Pancreas (tissue), 10 donors: Measurements from ENCODE around the gene SEC22A. TPM values are rescaled to one million over a fixed set of nuclear protein-coding genes. Genes with fewer than 3 reads are reported as not detected.

Experiments
- ATAC-seq, 4 donors: fragments of 200-7000 bp; cut with Tn5 transposase; one replicate each; pipeline versions ENCODE4 v1.8.0 to v1.9.1; 2020; ENCODE audit warnings: mild to moderate bottlenecking in 4 of 4, moderate library complexity in 4 of 4
- DNase-seq, 6 donors: peaks; one replicate each; pipeline ENCODE4 v3.0.0-alpha.2; 2020
- FAIRE-seq: peaks from 2 replicates; lab custom pipeline; 2012; peaks lifted over from hg19 to GRCh38; lab: Jason Lieb, UNC
- H3K27ac ChIP-seq, 4 donors: fragments of 200-600 bp; sonication (generic); 1 replicate in 3 of 4; 2 replicates in 1 of 4; pipeline versions ENCODE4 v1.5.0 to v1.8.0; 2020
- H3K27me3 ChIP-seq, 4 donors: fragments of 200-600 bp; one replicate each; pipeline ENCODE4 v1.8.0; 2021
- H3K36me3 ChIP-seq, 3 donors: fragments of 200-600 bp; sonication (generic) in 1 of 3; one replicate each; pipeline versions ENCODE4 v1.5.0 to v1.8.0; 2020 to 2021
- H3K4me1 ChIP-seq, 3 donors: fragments of 200-600 bp; one replicate each; pipeline ENCODE4 v1.8.0; 2021
- H3K4me3 ChIP-seq, 4 donors: fragments of 200-600 bp; sonication (generic) in 2 of 4; one replicate each; pipeline versions ENCODE4 v1.5.0 to v1.8.0; 2020 to 2021
- H3K9me3 ChIP-seq, 4 donors: fragments of 200-600 bp; one replicate each; pipeline ENCODE4 v1.8.0; 2021
- WGBS, 2 donors: extraction: QIAGEN DNeasy Blood & Tissue Kit; methylation state at CpG; one replicate each; pipeline ENCODE4 v1.1.7; 2013; 5-methylcytosine and 5-hydroxymethylcytosine counted together
- intact Hi-C, 3 donors: fragments of 100-400 bp; cut with DNase I; formaldehyde crosslinking; loops; one replicate each; pipeline versions ENCODE4 v1.11.1 to v1.14.2; 2022
- polyA plus RNA-seq, 2 donors: library from polyadenylated mRNA; stranded (reverse); fragments of 200-250 nt; gene quantifications; one replicate each; pipeline ENCODE4 v1.2.3, GENCODE V29; 2013
- total RNA-seq, 6 donors: library from RNA; stranded (reverse); fragmentation: NEBNext Ultra II Directional in 4 of 6; extraction: Animal tissue kit (Norgen Biotek cat#: 25700) in 4 of 6; gene quantifications; one replicate each; pipeline versions ENCODE4 v1.2.1 to v1.2.4, GENCODE V29; 2021 to 2023
- TF ChIP-seq, protein P1 (sequence below), 4 donors: fragments of 200-600 bp; sonication (generic) in 3 of 4; IDR thresholded peaks; one replicate each; pipeline versions ENCODE4 v1.5.0 to v1.8.0; 2021; ENCODE audit warnings: antibody characterized with exemption in 4 of 4
- donor health status: healthy with polysubstance abuse.
- donor health status: DM: no; HTN: no; CAD: no; lungs with moderate emphysema.
- donor health status: DM: no; HTN: no; CAD: no.
- donor health status: control.
- donor health status: control.
- donor health status: Bipolar disorder and iron deficiency.
- donor health status: DM: yes; HTN: yes; CAD: no.
- donor health status: DM: no; HTN: no; CAD: no.
- donor health status: DM: no; HTN: no; CAD: no.
- donor health status: DM: yes; HTN: yes; CAD: no.

Gene SEC22A
- total and polyA plus RNA-seq, 8 donors = 3.3 to 12.5 (median 7.2) TPM

GRCh38 chr3:123271466-123272159, 69.9 kb downstream of the SEC22A start:
- WGBS, 2 donors = 54 to 58% methylated on average over 5 of the region's 5 CpGs
- ATAC-seq (peak in 3 of 4 donors; percentile 49 to 60 (median 55)), DNase-seq (no peak), FAIRE-seq (no peak)
- TF ChIP-seq, protein P1, sequence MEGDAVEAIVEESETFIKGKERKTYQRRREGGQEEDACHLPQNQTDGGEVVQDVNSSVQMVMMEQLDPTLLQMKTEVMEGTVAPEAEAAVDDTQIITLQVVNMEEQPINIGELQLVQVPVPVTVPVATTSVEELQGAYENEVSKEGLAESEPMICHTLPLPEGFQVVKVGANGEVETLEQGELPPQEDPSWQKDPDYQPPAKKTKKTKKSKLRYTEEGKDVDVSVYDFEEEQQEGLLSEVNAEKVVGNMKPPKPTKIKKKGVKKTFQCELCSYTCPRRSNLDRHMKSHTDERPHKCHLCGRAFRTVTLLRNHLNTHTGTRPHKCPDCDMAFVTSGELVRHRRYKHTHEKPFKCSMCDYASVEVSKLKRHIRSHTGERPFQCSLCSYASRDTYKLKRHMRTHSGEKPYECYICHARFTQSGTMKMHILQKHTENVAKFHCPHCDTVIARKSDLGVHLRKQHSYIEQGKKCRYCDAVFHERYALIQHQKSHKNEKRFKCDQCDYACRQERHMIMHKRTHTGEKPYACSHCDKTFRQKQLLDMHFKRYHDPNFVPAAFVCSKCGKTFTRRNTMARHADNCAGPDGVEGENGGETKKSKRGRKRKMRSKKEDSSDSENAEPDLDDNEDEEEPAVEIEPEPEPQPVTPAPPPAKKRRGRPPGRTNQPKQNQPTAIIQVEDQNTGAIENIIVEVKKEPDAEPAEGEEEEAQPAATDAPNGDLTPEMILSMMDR (IDR thresholded peaks at IDR 0.05) = no peak
- Histone ChIP-seq H3K27me3 (no peaks in the 10 kb centered on the region), H3K27ac (peak overlapping the region in 1 of 4 donors; percentile 0), H3K9me3 (no peaks in the 10 kb centered on the region), H3K36me3 (no peaks in the 10 kb centered on the region), H3K4me1 (peaks cover 0 to 7% (median 6%) of the 10 kb centered on the region in 3 donors), H3K4me3 (no peak overlapping the region)
- intact Hi-C loops = no loop called here

DNA sequence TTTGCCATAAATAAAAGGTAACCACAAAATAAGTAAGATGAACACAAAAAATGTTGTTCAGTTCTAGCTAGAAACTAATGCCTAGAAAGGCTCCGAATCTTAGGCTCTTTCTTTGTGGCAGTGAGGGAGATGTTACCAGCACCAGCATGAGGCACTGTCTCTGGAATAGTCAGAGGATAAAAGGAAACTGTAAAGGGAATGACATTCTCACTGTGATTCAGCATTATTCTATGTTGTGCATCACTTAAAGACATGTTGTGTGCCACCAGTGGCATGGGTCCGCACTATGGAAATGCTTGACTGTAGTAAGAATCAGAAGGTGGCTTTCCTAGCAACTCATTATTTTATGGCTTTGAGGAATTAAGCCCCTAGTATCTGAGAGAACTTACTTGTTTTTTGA, 70.8 kb downstream of the SEC22A start:
- FAIRE-seq (no peak), DNase-seq (no peak), ATAC-seq (no peak)
- H3K4me3 ChIP-seq = no peak overlapping the region
- TF ChIP-seq, protein P1 (IDR thresholded peaks at IDR 0.05) = no peak
- H3K36me3 ChIP-seq = no peaks in the 10 kb centered on the region
- 96 to 100% methylated on average over 2 of the region's 2 CpGs for WGBS, 2 donors
- no peak overlapping the region for H3K27ac ChIP-seq
- no peaks in the 10 kb centered on the region for H3K9me3 ChIP-seq
- peaks cover 0 to 7% (median 6%) of the 10 kb centered on the region in 3 donors for H3K4me1 ChIP-seq
- H3K27me3 ChIP-seq = no peaks in the 10 kb centered on the region
- intact Hi-C loops = no loop called here

GRCh38 chr3:123275691-123276090, 73.9 kb downstream of the SEC22A start:
- ATAC-seq = no peak

DNA sequence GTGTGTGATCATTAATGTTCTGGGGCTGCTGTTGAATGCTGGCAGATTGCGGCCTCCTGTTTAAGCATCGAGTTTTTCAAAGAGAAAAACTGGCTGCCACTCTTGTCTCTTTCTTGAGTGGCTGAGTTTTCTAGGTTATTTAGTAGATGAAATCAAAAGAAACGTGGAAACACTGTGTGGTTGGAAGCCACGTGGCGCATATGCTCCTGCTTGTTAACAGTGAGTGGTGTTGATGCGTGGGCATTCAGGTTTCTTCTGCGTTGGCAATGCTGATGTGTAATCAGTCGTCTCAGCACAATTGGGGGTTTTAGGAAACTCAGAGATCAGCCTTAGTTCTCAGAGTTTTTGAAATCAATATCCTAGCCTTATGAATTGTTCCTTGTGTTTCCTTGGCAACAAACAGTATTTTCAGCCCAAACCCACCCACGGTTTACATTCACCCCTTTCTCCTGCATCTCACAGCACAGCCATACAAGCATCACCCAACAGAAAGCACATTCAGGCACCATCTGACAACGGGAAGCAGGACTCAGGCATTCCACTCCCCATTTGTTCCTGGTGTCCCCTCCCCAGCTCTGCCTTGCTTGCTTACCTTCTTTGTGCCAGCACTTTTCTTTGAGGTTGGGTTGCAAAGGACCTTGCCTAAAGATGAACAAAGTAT, 74.7 kb downstream of the SEC22A start:
- H3K9me3 ChIP-seq = no peaks in the 10 kb centered on the region
- no peak overlapping the region for H3K4me3 ChIP-seq
- H3K27ac ChIP-seq = no peak overlapping the region
- FAIRE-seq (no peak), ATAC-seq (no peak), DNase-seq (no peak)
- no peaks in the 10 kb centered on the region for H3K27me3 ChIP-seq
- intact Hi-C loops = no loop called here
- TF ChIP-seq, protein P1 (IDR thresholded peaks at IDR 0.05) = no peak
- 81 to 82% methylated on average over 10 of the region's 10 CpGs for WGBS, 2 donors
- H3K36me3 ChIP-seq = no peaks in the 10 kb centered on the region
- peaks cover 0 to 3% (median 0%) of the 10 kb centered on the region in 3 donors for H3K4me1 ChIP-seq

More at GRCh38 chr3:123275691-123276090, 73.9 kb downstream of the SEC22A start:
- Histone ChIP-seq H3K9me3 (no peaks in the 10 kb centered on the region), H3K4me1 (peaks cover 0 to 6% (median 6%) of the 10 kb centered on the region in 3 donors), H3K27ac (no peak overlapping the region), H3K27me3 (no peaks in the 10 kb centered on the region), H3K4me3 (no peak overlapping the region), H3K36me3 (no peaks in the 10 kb centered on the region)
- intact Hi-C loops = no loop called here
- TF ChIP-seq, protein P1 (IDR thresholded peaks at IDR 0.05) = no peak
- WGBS, 2 donors = 69 to 73% methylated on average over 3 of the region's 3 CpGs
- no peak for FAIRE-seq
- no peak for DNase-seq

- DNase-seq = no peak
- Histone ChIP-seq H3K27me3 (no peaks in the 10 kb centered on the region), H3K27ac (no peak overlapping the region), H3K36me3 (no peaks in the 10 kb centered on the region), H3K9me3 (no peaks in the 10 kb centered on the region), H3K4me3 (no peak overlapping the region), H3K4me1 (no peaks in the 10 kb centered on the region)
- TF ChIP-seq, protein P1 (IDR thresholded peaks at IDR 0.05) = no peak
- ATAC-seq = no peak
- WGBS, 2 donors = 93 to 98% methylated on average over 6 of the region's 6 CpGs
- intact Hi-C loops = no loop called here
- FAIRE-seq = no peak
Observed at GRCh38 chr3:123277106-123277505, 75.4 kb downstream of the SEC22A start.
